Endothelial cell of umbilical vein (primary cell): Measurements from ENCODE around the gene AEBP1. TPM values are rescaled to one million over a fixed set of nuclear protein-coding genes. Genes with fewer than 3 reads are reported as not detected.

Experiments used
- BruUV-seq: library from RNA; stranded (reverse); fragments of 400-500 nt; replicated peaks from 2 replicates; lab custom pipeline; 2021; lab: Mats Ljungman, UMichigan
- CTCF ChIA-PET: fragments of 300-600, 350-600 bp; sonication (Branson Sonifier 250); formaldehyde crosslinking; loops from one replicate; lab custom pipeline; 2021; ENCODE audit warnings: antibody characterized with exemption, inconsistent platforms; lab: Charles Lee
- POLR2A ChIA-PET: fragments of 300-600, 350-600 bp; sonication (Branson Sonifier 250); formaldehyde crosslinking; loops from one replicate; lab custom pipeline; 2021; ENCODE audit warnings: antibody characterized with exemption, inconsistent platforms; lab: Charles Lee
- DNase-seq: peaks from one replicate; pipeline ENCODE4 v3.0.0-alpha.2; 2011; ENCODE audit warnings: low read depth, low spot score
- FAIRE-seq: peaks from 2 replicates; lab custom pipeline; 2011; peaks lifted over from hg19 to GRCh38; lab: Jason Lieb, UNC
- H2AFZ ChIP-seq: 2 replicates; pipeline ENCODE4 v1.6.0; 2012; ENCODE audit warnings: low read depth, low read length, control low read depth, inconsistent platforms
- H3K27ac ChIP-seq: 2 replicates; pipeline ENCODE4 v1.5.1; 2011; ENCODE audit warnings: low read depth, mild to moderate bottlenecking, control low read depth, low read length, moderate library complexity; ENCODE audit not compliant: insufficient read depth
- H3K27me3 ChIP-seq, 2 experiments: 2 replicates each; pipeline versions ENCODE4 v1.6.0 to v1.6.1; 2011; ENCODE audit warnings: low read length in 2 of 2, mixed read lengths in 1 of 2; ENCODE audit not compliant: control insufficient read depth in 2 of 2, insufficient read depth in 2 of 2
- H3K36me3 ChIP-seq, 2 experiments: 2 replicates in 1 of 2; 3 replicates in 1 of 2; pipeline ENCODE4 v1.5.1; 2011; ENCODE audit warnings: low read length in 2 of 2, mild to moderate bottlenecking in 1 of 2, moderate library complexity in 1 of 2; ENCODE audit not compliant: control insufficient read depth in 2 of 2, insufficient read depth in 2 of 2; ENCODE audit errors: extremely low read depth in 1 of 2
- H3K4me1 ChIP-seq: 3 replicates; pipeline ENCODE4 v1.5.1; 2011; ENCODE audit warnings: mild to moderate bottlenecking, low read length; ENCODE audit not compliant: control insufficient read depth, insufficient read depth; ENCODE audit errors: extremely low read depth
- H3K4me2 ChIP-seq: 2 replicates; pipeline ENCODE4 v1.6.1; 2011; ENCODE audit warnings: low read length, control low read depth, mixed read lengths; ENCODE audit not compliant: insufficient read depth
- H3K4me3 ChIP-seq, 3 experiments: fragments of 200-600 bp in 1 of 3; sonication (generic), shearing (Covaris generic) in 1 of 3; replicated peaks in 1 of 3; 2 replicates each; pipeline ENCODE4 v1.5.1; 2011 to 2016; ENCODE audit warnings: control low read depth in 3 of 3, low read length in 3 of 3, mild to moderate bottlenecking in 2 of 3, inconsistent platforms in 1 of 3, low read depth in 1 of 3, moderate library complexity in 1 of 3; ENCODE audit not compliant: insufficient read depth in 1 of 3
- H3K79me2 ChIP-seq: 2 replicates; pipeline ENCODE4 v1.6.0; 2012; ENCODE audit warnings: low read length, inconsistent platforms; ENCODE audit not compliant: control insufficient read depth, insufficient read depth
- H3K9ac ChIP-seq: replicated peaks from 2 replicates; pipeline ENCODE3; 2011; ENCODE audit warnings: low read length, control low read depth; ENCODE audit not compliant: insufficient read depth; ENCODE audit errors: extremely low read depth
- H3K9me1 ChIP-seq: replicated peaks from 3 replicates; pipeline ENCODE4 v1.6.0; 2011; ENCODE audit warnings: mild to moderate bottlenecking, low read length; ENCODE audit not compliant: control insufficient read depth, insufficient read depth; ENCODE audit errors: extremely low read depth
- H3K9me3 ChIP-seq: replicated peaks from 2 replicates; pipeline ENCODE4 v1.5.1; 2012; ENCODE audit warnings: low read length, inconsistent platforms; ENCODE audit not compliant: control insufficient read depth, insufficient read depth
- H4K20me1 ChIP-seq: replicated peaks from 2 replicates; pipeline ENCODE3; 2011; ENCODE audit warnings: mild to moderate bottlenecking, low read length; ENCODE audit not compliant: control insufficient read depth, insufficient read depth; ENCODE audit errors: extremely low read depth
- CTCF ChIP-seq, 2 donors: IDR thresholded peaks; 1 replicate in 1 of 2; 2 replicates in 1 of 2; pipeline ENCODE4 v1.5.1; 2011; ENCODE audit warnings: low read length in 2 of 2, mild to moderate bottlenecking in 2 of 2, moderate library complexity in 2 of 2, control low read depth in 1 of 2, inconsistent platforms in 1 of 2, low read depth in 1 of 2; ENCODE audit not compliant: insufficient read depth in 1 of 2; ENCODE audit errors: extremely low read depth in 1 of 2
- EZH2 ChIP-seq: IDR thresholded peaks from 2 replicates; pipeline ENCODE4 v1.6.1; 2012; ENCODE audit warnings: borderline replicate concordance, low read depth, mild to moderate bottlenecking, moderate library complexity, low read length, inconsistent platforms; ENCODE audit not compliant: severe bottlenecking
- FOS ChIP-seq: IDR thresholded peaks from 2 replicates; pipeline ENCODE4 v1.6.1; 2011; ENCODE audit warnings: mild to moderate bottlenecking, low read length, moderate library complexity, borderline replicate concordance; ENCODE audit not compliant: insufficient read depth
- GATA2 ChIP-seq: IDR thresholded peaks from 2 replicates; pipeline ENCODE4 v1.7.0; 2011; ENCODE audit warnings: low read depth, mild to moderate bottlenecking, moderate library complexity, mixed read lengths, low read length; ENCODE audit not compliant: insufficient read length, insufficient read depth
- JUN ChIP-seq: IDR thresholded peaks from 2 replicates; pipeline ENCODE4 v1.6.1; 2011; ENCODE audit warnings: borderline replicate concordance, low read depth; ENCODE audit not compliant: insufficient read length, insufficient read depth
- MAX ChIP-seq: IDR thresholded peaks from 2 replicates; pipeline ENCODE4 v1.6.1; 2011; ENCODE audit not compliant: insufficient read depth, insufficient read length
- MYC ChIP-seq: IDR thresholded peaks from one replicate; pipeline ENCODE4 v1.6.1; 2011; ENCODE audit warnings: mild to moderate bottlenecking, low read depth, low read length
- POLR2A ChIP-seq: IDR thresholded peaks from 2 replicates; pipeline ENCODE4 v1.6.1; 2012; ENCODE audit warnings: low read depth, mild to moderate bottlenecking, control low read depth, low read length
- POLR2AphosphoS5 ChIP-seq: IDR thresholded peaks from 2 replicates; pipeline ENCODE4 v1.6.1; 2012; ENCODE audit warnings: low read depth, mild to moderate bottlenecking, control low read depth, low read length, moderate library complexity; ENCODE audit not compliant: insufficient read depth
- dilution Hi-C: fragments of 300-500 bp; cut with MboI; formaldehyde crosslinking; loops from one replicate; pipeline ENCODE4 v1.15.0; 2019; ENCODE audit warnings: low sequenced_read_pairs; ENCODE audit not compliant: extremely low pct_ligation_motif_present
- intact Hi-C: fragments of 100-400 bp; cut with micrococcal nuclease; formaldehyde crosslinking; loops from one replicate; pipeline ENCODE4 v1.10.0; 2022
- polyA plus RNA-seq, 4 experiments: library from polyadenylated mRNA; depleted of rRNA in 3 of 4; stranded (reverse) in 3 of 4; unstranded in 1 of 4; fragments of >200 nt; gene quantifications; 2 replicates each; pipeline versions ENCODE4 v1.2.1 to v1.2.3, GENCODE V29; 2011 to 2012; ENCODE audit warnings: missing spikeins in 1 of 4
- total RNA-seq: library from RNA; stranded (reverse); gene quantifications from 2 replicates; pipeline ENCODE4 v1.2.3, GENCODE V29; 2021

Gene AEBP1
- total and polyA plus RNA-seq, 2 donors (not counting 3 experiments of a cell fraction or from before 2014, with no cell fraction given): 20.6 to 48.0 TPM

GRCh38 chr7:44078521-44078920, 25.6 kb upstream of the AEBP1 start:
- intact Hi-C loops (no loop called here), dilution Hi-C loops (no loop called here)
- Histone ChIP-seq H3K27ac (no peak overlapping the region), H3K36me3 (peaks cover 0 to 21% of the 10 kb centered on the region in 2 experiments), H3K79me2 (no peaks in the 10 kb centered on the region), H2AFZ (no peak overlapping the region), H3K27me3 (no peaks in the 10 kb centered on the region), H3K9me1 (no peaks in the 10 kb centered on the region), H3K9me3 (no peaks in the 10 kb centered on the region), H3K4me2 (no peak overlapping the region), H3K4me1 (peaks cover 17% of the 10 kb centered on the region), H4K20me1 (no peaks in the 10 kb centered on the region), H3K9ac (no peak overlapping the region), H3K4me3 (no peak overlapping the region)
- BruUV-seq: no TSS peak
- FAIRE-seq: no peak
- ChIA-PET CTCF (no interaction called here), POLR2A (no interaction called here)
- DNase-seq: no peak
- TF ChIP-seq MYC (no peak), GATA2 (no peak), POLR2A (no peak), JUN (no peak), MAX (no peak), EZH2 (no peak), POLR2AphosphoS5 (no peak), CTCF (IDR thresholded peaks at IDR 0.05; ENCODE audit: extremely low read depth in 1 of 2, insufficient read depth in 1 of 2, low read depth in 1 of 2, low read length in 2 of 2) (no peak), FOS (no peak)
